LNCAP (cell line): ENCODE measurements around the gene PTPN13.

Source experiments
- TF ChIP-seq, protein P1 (sequence below): fragments of 450-650 bp; IDR thresholded peaks from 2 replicates; pipeline ENCODE4 v1.5.1; 2017; ENCODE audit warnings: mild to moderate bottlenecking

PTPN13 gene

DNA sequence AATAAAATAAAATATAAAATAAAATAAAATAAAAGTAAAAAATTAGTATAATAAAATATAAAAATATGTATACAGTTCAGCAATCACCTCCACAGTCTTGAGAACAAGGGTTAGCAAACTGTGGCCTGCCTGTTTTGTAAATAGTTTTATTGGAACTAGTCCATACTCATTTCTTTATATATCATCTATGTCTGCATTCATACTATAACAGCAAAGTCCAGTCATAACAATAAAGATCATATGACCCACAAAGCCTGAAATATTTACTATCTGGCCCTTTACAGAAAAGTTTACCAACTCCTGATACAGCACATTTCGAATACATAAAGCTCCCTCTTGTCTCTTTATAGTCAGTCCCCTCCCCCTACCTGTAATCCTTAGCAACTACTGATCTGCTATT is 143.1 kb downstream of the PTPN13 start:
- TF ChIP-seq, protein P1, sequence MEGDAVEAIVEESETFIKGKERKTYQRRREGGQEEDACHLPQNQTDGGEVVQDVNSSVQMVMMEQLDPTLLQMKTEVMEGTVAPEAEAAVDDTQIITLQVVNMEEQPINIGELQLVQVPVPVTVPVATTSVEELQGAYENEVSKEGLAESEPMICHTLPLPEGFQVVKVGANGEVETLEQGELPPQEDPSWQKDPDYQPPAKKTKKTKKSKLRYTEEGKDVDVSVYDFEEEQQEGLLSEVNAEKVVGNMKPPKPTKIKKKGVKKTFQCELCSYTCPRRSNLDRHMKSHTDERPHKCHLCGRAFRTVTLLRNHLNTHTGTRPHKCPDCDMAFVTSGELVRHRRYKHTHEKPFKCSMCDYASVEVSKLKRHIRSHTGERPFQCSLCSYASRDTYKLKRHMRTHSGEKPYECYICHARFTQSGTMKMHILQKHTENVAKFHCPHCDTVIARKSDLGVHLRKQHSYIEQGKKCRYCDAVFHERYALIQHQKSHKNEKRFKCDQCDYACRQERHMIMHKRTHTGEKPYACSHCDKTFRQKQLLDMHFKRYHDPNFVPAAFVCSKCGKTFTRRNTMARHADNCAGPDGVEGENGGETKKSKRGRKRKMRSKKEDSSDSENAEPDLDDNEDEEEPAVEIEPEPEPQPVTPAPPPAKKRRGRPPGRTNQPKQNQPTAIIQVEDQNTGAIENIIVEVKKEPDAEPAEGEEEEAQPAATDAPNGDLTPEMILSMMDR, result no peak

DNA sequence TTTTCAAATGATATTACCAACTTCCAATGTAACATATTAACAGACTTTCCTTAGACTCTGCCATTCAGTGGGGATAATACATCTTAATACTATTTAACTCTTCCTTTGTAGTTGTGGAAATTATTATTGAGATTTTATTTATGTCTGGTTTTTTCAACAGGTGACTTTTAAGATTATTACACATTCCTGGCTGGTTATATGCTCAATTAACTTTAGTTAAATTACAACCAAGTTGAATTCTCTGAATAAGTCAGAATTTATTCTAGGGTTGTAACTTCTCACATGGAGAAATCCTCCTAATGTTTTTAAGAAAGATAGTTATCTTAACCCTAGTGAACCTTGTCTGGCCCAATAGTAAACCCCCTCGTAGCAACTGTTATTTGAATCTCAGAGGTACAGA is 147.7 kb downstream of the PTPN13 start:
- TF ChIP-seq, protein P1, result no peak

DNA sequence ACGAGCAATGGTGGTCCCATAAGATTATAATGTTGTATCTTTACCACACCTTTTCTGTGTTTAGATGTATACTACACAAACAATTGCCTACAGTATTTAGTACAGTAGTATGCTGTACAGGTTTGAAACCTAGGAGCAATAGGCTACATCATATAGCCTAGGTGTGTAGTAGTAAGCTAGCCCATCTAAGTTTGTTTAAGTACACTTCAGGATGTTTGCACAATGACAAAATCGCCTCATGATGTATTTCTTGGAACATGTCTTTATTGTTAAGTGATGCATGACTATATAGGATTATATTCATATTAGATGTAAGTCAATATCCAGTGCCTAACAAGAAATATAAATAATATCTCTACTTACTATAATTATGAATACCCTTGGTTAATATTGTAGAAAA is 150.5 kb downstream of the PTPN13 start:
- TF ChIP-seq, protein P1, result no peak

DNA sequence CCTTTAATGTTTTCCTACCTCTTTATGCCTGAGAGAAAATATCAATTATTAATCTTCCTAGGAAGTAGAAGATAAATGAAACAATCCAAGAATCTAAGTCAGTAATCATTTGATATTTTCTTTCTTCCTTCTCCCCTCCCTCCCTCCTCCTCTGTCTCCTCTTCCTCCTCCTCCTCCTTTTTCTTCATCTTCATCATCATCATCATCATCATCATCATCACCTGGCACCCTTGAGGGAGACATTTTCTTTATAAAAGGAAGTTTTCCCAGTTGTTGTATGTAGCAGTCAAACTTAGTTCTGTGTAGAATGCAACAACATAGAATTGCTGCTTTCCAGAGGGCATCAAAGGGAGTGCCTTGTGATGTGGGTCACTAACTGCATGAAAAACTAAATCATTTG is 155.0 kb downstream of the PTPN13 start:
- TF ChIP-seq, protein P1, result no peak

DNA sequence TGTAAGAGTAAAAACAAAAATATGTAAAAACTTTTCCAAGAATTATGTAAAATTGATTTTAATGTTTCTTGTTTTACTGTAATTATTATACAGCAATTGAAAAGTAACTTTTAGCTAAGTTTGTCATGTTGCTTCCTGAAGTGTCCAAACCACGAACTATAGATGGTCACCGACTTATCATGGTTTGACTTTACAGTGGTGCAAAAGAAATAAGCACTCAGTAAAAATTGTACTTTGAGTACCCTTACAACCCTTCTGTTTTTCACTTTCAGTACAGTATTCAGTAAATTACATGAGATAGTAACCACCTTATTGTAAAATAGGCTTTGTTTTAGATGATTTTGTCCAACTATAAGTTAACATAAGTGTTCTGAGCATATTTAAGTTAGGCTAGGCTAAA is 161.3 kb downstream of the PTPN13 start:
- TF ChIP-seq, protein P1, result no peak

DNA sequence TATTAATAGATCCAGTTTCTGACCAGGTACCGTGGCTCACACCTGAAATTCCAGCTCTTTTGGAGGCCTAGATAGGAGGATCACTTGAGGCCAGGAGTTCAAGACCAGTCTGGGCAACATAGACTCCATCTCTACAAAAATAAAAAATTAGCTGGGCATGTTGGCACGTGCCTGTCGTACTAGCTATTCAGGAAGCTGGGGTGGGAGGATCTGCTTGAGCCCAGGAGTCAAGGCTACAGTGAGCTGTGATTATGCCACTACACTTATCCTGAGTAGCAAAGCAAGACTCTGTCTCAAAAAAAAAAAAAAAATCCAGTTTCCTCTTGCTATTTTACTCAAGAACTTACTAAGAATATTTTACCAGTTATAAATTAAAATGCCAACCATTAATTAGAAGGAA is 163.4 kb downstream of the PTPN13 start:
- TF ChIP-seq, protein P1, result no peak

DNA sequence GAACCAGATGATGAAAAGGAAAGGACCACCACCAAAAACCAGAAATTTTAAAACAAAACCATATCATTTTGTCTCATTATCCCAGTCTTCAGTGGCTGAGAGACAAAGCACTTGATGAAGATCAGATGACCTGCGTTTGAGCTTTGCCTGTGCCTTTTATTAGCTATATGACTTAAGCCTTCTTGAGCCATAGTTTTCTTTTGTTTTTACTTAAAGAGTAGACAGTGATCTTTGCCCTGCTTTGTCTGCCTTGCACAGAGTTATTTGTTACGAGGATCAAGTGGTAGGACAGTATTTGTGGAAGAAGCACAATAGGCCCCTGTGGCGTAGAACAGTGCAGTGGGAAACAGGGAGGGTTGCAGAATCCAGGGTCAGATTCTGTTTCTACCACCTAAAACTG is 165.2 kb downstream of the PTPN13 start:
- TF ChIP-seq, protein P1, result no peak

DNA sequence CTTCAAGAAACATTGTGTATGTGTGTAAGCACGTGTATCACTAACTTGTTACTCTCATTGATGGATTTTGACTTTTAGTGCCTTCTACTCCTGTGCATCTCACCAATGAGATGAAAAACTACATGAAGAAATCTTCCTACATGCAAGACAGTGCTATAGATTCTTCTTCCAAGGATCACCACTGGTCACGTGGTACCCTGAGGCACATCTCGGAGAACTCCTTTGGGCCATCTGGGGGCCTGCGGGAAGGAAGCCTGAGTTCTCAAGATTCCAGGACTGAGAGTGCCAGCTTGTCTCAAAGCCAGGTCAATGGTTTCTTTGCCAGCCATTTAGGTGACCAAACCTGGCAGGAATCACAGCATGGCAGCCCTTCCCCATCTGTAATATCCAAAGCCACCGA is 168.5 kb downstream of the PTPN13 start:
- TF ChIP-seq, protein P1, result no peak
